Prostate gland (tissue), 2 donors: Measurements from ENCODE around the gene ANO2. TPM values are rescaled to one million over a fixed set of nuclear protein-coding genes. Genes with fewer than 3 reads are reported as not detected.

Source experiments
- DNase-seq: peaks from one replicate; pipeline ENCODE4 v3.0.0-alpha.2; 2019; ENCODE audit warnings: low spot score
- H3K27ac ChIP-seq, 2 donors: fragments of 200-600 bp; sonication (generic); 2 replicates each; pipeline ENCODE4 v1.5.1; 2017 to 2019
- H3K27me3 ChIP-seq: fragments of 200-600 bp; sonication (generic); replicated peaks from 2 replicates; pipeline ENCODE4 v1.5.1; 2019; ENCODE audit not compliant: insufficient read depth
- H3K36me3 ChIP-seq, 2 donors: fragments of 200-600 bp; sonication (generic); 1 replicate in 1 of 2; 2 replicates in 1 of 2; pipeline versions ENCODE4 v1.5.1 to v1.8.1; 2017 to 2019
- H3K4me1 ChIP-seq: fragments of 200-600 bp; sonication (generic); replicated peaks from 2 replicates; pipeline ENCODE4 v1.5.1; 2019
- H3K4me3 ChIP-seq, 2 donors: fragments of 200-600 bp; sonication (generic); 2 replicates each; pipeline ENCODE4 v1.5.1; 2017 to 2019
- H3K9me3 ChIP-seq: fragments of 200-600 bp; sonication (generic); 2 replicates; pipeline ENCODE4 v1.5.1; 2017
- POLR2A ChIP-seq: fragments of 450-650 bp; IDR thresholded peaks from one replicate; pipeline ENCODE4 v1.6.1; 2016; ENCODE audit warnings: antibody characterized with exemption, mild to moderate bottlenecking
- POLR2AphosphoS5 ChIP-seq: sonication (generic); formaldehyde crosslinking; IDR thresholded peaks from one replicate; pipeline ENCODE4 v1.6.1; 2017; ENCODE audit warnings: antibody characterized with exemption
- WGBS: methylation state at CpG from one replicate; pipeline ENCODE4 v1.1.5; 2018; 5-methylcytosine and 5-hydroxymethylcytosine counted together
- intact Hi-C: fragments of 100-400 bp; cut with DNase I; formaldehyde crosslinking; loops from one replicate; pipeline ENCODE4 v1.14.2; 2022
- total RNA-seq, 2 donors: library from RNA; depleted of rRNA; stranded (reverse); fragments of >200 nt; gene quantifications; one replicate each; pipeline ENCODE4 v1.1.0, GENCODE V29; 2016
- TF ChIP-seq, protein P1 (sequence below), 4 experiments: fragments of 200-600 bp in 2 of 4; fragments of 450-650 bp in 2 of 4; sonication (generic) in 2 of 4; IDR thresholded peaks; 1 replicate in 3 of 4; 2 replicates in 1 of 4; pipeline ENCODE4 v1.5.1; 2016 to 2019; ENCODE audit warnings: antibody characterized with exemption in 4 of 4, mild to moderate bottlenecking in 2 of 4, moderate library complexity in 2 of 4

The ANO2 gene
- total RNA-seq, 2 donors from 2014 or later, result 0.64 to 7.0 TPM

DNA sequence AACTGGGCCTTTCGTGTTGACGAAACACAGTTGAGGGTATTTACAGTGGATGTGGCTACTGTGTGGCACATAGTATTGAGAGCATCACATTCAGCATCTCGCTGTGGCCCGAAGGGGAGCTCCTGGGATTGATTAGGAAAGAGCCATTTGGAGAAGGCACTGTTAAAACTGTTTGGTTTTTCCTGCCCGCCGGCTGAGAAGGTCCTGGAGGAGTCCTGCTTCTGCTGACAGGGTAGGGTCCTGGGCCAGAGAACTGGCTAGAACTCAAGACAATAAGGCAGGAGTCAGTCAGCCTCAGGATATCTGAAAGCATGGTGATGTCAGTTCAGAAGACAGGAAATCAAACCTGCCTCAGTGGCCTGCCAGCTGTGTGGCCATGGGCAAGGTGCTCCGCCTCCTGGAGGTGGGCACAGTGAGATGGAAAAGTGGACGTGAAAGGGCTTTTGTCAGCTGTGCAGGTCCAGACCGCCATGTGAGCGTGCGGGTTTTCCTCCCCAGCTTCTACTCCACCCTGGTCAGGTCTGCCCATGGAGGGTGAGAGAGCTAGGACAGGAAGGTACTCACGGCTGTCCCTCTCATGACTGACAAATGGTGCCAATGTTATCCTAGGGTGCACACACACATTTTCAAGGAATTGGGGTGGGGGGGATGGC is 420.8 kb downstream of the ANO2 start:
- TF ChIP-seq, protein P1, sequence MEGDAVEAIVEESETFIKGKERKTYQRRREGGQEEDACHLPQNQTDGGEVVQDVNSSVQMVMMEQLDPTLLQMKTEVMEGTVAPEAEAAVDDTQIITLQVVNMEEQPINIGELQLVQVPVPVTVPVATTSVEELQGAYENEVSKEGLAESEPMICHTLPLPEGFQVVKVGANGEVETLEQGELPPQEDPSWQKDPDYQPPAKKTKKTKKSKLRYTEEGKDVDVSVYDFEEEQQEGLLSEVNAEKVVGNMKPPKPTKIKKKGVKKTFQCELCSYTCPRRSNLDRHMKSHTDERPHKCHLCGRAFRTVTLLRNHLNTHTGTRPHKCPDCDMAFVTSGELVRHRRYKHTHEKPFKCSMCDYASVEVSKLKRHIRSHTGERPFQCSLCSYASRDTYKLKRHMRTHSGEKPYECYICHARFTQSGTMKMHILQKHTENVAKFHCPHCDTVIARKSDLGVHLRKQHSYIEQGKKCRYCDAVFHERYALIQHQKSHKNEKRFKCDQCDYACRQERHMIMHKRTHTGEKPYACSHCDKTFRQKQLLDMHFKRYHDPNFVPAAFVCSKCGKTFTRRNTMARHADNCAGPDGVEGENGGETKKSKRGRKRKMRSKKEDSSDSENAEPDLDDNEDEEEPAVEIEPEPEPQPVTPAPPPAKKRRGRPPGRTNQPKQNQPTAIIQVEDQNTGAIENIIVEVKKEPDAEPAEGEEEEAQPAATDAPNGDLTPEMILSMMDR (IDR thresholded peaks at IDR 0.05), result no peak
- TF ChIP-seq POLR2A (no peak), POLR2AphosphoS5 (no peak)
- no peak for DNase-seq
- intact Hi-C loops, result no loop called here
- Histone ChIP-seq H3K9me3 (no peaks in the 10 kb centered on the region), H3K27ac (no peak overlapping the region), H3K27me3 (no peaks in the 10 kb centered on the region), H3K36me3 (no peaks in the 10 kb centered on the region), H3K4me3 (no peak overlapping the region), H3K4me1 (no peaks in the 10 kb centered on the region)
- 93% methylated on average over 12 of the region's 12 CpGs for WGBS

DNA sequence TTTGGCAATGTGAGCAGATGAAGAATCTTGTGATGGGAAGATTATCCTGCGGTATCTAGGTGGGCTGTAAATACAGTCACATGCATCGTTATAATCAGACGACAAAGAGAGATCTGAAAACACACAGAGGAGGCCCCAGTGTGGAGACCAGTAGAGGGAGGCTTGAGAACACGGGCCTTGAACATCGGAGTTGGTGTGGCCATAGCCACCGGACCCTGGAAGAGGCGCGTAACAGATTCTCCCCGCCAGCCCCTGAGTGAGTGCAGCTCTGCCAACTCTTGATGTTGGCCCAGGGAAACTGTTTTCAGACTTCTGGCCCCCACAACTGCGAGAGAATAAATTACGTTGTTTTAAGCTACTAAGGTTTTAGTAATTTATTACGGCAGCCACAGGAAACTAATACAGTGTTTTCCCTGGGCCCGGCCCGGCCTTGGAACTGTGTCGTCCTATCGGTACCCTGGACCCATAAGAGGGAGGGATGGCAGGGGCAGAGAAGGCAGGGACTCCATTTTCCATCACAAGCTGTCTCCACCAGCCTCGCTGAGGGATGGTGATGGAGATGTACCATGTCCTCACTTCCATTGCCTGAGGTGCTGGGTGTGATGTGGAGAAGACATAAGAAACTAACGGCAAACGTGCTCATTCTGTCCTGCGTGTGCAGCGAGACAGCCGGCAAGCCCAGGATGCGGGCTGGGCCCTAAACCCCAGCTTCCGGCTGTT is 421.5 kb downstream of the ANO2 start:
- 90% methylated on average over 23 of the region's 24 CpGs for WGBS
- no peaks in the 10 kb centered on the region for H3K36me3 ChIP-seq
- intact Hi-C loops, result no loop called here
- H3K4me1 ChIP-seq, result no peaks in the 10 kb centered on the region
- no peak for DNase-seq
- H3K9me3 ChIP-seq, result no peaks in the 10 kb centered on the region
- TF ChIP-seq, protein P1 (IDR thresholded peaks at IDR 0.05), result no peak
- TF ChIP-seq POLR2A, result no peak
- no peak for TF ChIP-seq POLR2AphosphoS5
- no peak overlapping the region for H3K27ac ChIP-seq
- no peaks in the 10 kb centered on the region for H3K27me3 ChIP-seq
- no peak overlapping the region for H3K4me3 ChIP-seq

DNA sequence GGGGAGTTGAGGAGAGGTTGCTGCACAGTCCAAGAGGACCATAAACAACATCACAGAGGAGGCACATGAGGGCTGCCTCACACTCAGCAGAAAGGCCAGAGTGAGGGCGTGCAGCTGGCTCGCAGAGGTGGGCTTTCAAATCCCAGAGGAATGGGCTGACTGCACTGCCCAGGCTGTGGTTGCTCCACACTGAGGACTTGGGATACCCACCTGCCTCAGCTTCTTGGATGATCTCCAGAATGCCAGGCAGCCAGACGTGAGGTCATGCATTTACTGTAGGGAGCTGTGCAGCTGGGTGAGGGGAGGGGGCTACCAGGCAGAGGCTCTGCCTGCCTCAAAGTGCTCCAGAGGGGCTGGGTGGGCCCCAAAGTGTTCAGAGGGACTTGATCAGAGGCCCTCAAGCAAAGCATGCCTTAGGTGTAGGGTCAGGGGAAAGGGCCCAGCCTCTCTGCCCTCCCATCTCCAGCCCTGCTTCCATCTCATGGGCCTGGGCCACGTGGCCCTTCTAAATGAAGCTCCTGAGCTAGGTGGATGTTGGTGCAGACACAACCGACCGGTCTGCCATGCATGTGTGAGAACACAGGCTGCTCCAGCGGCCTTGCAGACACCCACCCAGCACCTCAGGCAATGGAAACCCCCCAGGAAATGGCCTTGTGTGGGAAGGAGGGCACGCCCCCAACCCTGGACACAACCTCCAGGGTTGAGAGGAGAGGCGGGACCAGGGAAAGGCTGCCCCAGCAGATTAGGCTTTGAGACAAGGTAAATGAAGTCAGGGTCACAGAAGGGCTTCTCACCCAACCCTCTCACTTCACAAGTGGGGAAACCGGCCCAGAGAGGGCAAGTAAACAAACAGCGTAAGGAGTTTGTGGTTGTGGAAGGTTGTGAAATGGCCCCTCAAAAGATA is 422.4 kb downstream of the ANO2 start:
- no peaks in the 10 kb centered on the region for H3K4me1 ChIP-seq
- 84% methylated on average over 11 of the region's 11 CpGs for WGBS
- DNase-seq, result no peak
- intact Hi-C loops, result no loop called here
- no peak overlapping the region for H3K4me3 ChIP-seq
- TF ChIP-seq POLR2AphosphoS5 (no peak), POLR2A (no peak)
- TF ChIP-seq, protein P1 (IDR thresholded peaks at IDR 0.05), result no peak
- H3K9me3 ChIP-seq, result no peaks in the 10 kb centered on the region
- no peak overlapping the region for H3K27ac ChIP-seq
- H3K36me3 ChIP-seq, result no peaks in the 10 kb centered on the region
- H3K27me3 ChIP-seq, result no peaks in the 10 kb centered on the region

DNA sequence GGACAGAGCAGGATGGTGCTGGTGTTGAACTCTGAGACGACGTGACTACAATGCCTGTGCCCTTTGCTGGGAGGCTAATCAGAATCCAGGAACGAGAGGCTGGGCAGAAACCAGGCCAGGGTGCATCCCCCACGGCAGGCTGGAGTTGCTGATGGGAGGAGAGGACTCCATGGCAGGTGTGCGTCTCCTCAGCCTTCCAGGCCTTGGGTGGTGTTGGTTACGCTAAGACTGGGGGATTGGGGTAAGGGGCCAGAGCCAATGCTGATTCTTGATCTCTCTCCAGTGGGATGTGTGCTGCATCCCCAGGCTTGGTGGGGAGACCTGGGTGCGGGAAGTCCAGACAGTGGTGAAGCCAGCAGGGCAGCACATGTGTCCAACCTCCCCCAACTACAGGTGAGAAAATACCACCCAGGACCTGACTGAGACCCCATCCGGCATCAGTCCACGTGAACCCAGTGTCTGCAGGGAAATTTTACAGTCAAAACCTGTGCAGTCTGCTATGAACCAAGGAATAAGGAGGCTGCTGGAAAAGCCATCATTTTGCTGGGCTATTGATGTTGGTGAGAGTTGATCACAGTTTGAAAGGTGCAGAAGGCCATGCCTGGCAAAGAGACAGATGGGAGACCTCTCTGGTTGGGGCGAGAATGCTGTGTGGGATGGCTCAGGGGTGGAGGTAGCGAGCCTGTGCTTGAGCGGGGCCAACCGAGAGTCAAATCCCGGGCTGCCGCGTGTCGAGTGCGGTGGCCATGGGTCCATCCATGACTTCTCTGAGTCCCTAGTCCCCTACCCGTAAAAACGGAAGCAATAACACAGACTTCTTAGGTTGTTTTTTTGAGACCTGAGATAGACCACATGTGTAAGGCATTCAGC is 423.4 kb downstream of the ANO2 start:
- H3K4me3 ChIP-seq, result no peak overlapping the region
- H3K9me3 ChIP-seq, result no peaks in the 10 kb centered on the region
- 96% methylated on average over 20 of the region's 20 CpGs for WGBS
- no peaks in the 10 kb centered on the region for H3K36me3 ChIP-seq
- H3K27me3 ChIP-seq, result no peaks in the 10 kb centered on the region
- intact Hi-C loops, result no loop called here
- DNase-seq, result no peak
- no peaks in the 10 kb centered on the region for H3K4me1 ChIP-seq
- no peak overlapping the region for H3K27ac ChIP-seq
- TF ChIP-seq, protein P1 (IDR thresholded peaks at IDR 0.05), result no peak
- TF ChIP-seq POLR2A, result no peak
- no peak for TF ChIP-seq POLR2AphosphoS5
